ENCODE measurements around the gene KMO. TPM values are rescaled to one million over a fixed set of nuclear protein-coding genes. Genes with fewer than 3 reads are reported as not detected.

The KMO gene
- total RNA-seq, 1 experiment from 2014 or later: not detected

- no peak overlapping the region for H3K4me3 Mint-ChIP-seq
- ChIA-PET CTCF (interaction anchor here (2.3 kb wide), 1 partner anchor 9 kb away, joined by 6 read pairs; no protein-coding TSS in a partner anchor), POLR2A (no interaction called here)
- ATAC-seq (no peak), DNase-seq (ENCODE audit: low spot score) (no peak)
- H3K36me3 Mint-ChIP-seq: no peaks in the 10 kb centered on the region
- no peak overlapping the region for H3K27ac Mint-ChIP-seq
- no peaks in the 10 kb centered on the region for H3K27me3 Mint-ChIP-seq (ENCODE audit: low read depth)
- H3K9me3 Mint-ChIP-seq: no peaks in the 10 kb centered on the region
- TF ChIP-seq IRF1 (CRISPR knock-in tag; IDR thresholded peaks at IDR 0.05) (no peak), SMAD3 (CRISPR knock-in tag; IDR thresholded peaks at IDR 0.05; ENCODE audit: borderline replicate concordance) (no peak), ELF4 (CRISPR knock-in tag; IDR thresholded peaks at IDR 0.05; ENCODE audit: low read depth) (no peak), GRHL2 (CRISPR knock-in tag; IDR thresholded peaks at IDR 0.05; ENCODE audit: insufficient replicate concordance, severe bottlenecking) (no peak), SOX15 (CRISPR knock-in tag; IDR thresholded peaks at IDR 0.05) (no peak)
- TF ChIP-seq, protein P1, sequence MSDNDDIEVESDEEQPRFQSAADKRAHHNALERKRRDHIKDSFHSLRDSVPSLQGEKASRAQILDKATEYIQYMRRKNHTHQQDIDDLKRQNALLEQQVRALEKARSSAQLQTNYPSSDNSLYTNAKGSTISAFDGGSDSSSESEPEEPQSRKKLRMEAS (CRISPR knock-in tag; IDR thresholded peaks at IDR 0.05): no peak
- no peaks in the 10 kb centered on the region for H3K4me1 Mint-ChIP-seq
Observed at GRCh38 chr1:241614144-241614543, 82.0 kb downstream of the KMO start.

- Mint-ChIP-seq H3K4me1 (no peaks in the 10 kb centered on the region), H3K36me3 (no peaks in the 10 kb centered on the region), H3K9me3 (no peaks in the 10 kb centered on the region), H3K4me3 (no peak overlapping the region), H3K27ac (no peak overlapping the region), H3K27me3 (ENCODE audit: low read depth) (no peaks in the 10 kb centered on the region)
- CTCF ChIA-PET: interaction anchor here (2.3 kb wide), 1 partner anchor 10 kb away, joined by 6 read pairs; no protein-coding TSS in a partner anchor
- no peak for ATAC-seq
- no peak for DNase-seq (ENCODE audit: low spot score)
- POLR2A ChIA-PET: no interaction called here
- TF ChIP-seq ZNF317 (CRISPR knock-in tag; IDR thresholded peaks at IDR 0.05; ENCODE audit: borderline replicate concordance, low read depth): no peak
- no peak for TF ChIP-seq ETV6 (CRISPR knock-in tag; IDR thresholded peaks at IDR 0.05)
- no peak for TF ChIP-seq RELA (CRISPR knock-in tag; IDR thresholded peaks at IDR 0.05; ENCODE audit: borderline replicate concordance)
- TF ChIP-seq PRDM15 (CRISPR knock-in tag; IDR thresholded peaks at IDR 0.05): no peak
- TF ChIP-seq, protein P2, sequence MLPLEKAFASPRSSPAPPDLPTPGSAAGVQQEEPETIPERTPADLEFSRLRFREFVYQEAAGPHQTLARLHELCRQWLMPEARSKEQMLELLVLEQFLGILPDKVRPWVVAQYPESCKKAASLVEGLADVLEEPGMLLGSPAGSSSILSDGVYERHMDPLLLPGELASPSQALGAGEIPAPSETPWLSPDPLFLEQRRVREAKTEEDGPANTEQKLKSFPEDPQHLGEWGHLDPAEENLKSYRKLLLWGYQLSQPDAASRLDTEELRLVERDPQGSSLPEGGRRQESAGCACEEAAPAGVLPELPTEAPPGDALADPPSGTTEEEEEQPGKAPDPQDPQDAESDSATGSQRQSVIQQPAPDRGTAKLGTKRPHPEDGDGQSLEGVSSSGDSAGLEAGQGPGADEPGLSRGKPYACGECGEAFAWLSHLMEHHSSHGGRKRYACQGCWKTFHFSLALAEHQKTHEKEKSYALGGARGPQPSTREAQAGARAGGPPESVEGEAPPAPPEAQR (CRISPR knock-in tag; IDR thresholded peaks at IDR 0.05): no peak
- TF ChIP-seq TEAD4 (CRISPR knock-in tag; IDR thresholded peaks at IDR 0.05): no peak
- no peak for TF ChIP-seq USF1 (CRISPR knock-in tag; IDR thresholded peaks at IDR 0.05)
- no peak for TF ChIP-seq JAZF1 (CRISPR knock-in tag; IDR thresholded peaks at IDR 0.05)
- no peak for TF ChIP-seq NFE2L1 (CRISPR knock-in tag; IDR thresholded peaks at IDR 0.05)
- no peak for TF ChIP-seq ZNF416 (CRISPR knock-in tag; IDR thresholded peaks at IDR 0.05)
- TF ChIP-seq SOX15 (CRISPR knock-in tag; IDR thresholded peaks at IDR 0.05): no peak
- TF ChIP-seq, protein P3, sequence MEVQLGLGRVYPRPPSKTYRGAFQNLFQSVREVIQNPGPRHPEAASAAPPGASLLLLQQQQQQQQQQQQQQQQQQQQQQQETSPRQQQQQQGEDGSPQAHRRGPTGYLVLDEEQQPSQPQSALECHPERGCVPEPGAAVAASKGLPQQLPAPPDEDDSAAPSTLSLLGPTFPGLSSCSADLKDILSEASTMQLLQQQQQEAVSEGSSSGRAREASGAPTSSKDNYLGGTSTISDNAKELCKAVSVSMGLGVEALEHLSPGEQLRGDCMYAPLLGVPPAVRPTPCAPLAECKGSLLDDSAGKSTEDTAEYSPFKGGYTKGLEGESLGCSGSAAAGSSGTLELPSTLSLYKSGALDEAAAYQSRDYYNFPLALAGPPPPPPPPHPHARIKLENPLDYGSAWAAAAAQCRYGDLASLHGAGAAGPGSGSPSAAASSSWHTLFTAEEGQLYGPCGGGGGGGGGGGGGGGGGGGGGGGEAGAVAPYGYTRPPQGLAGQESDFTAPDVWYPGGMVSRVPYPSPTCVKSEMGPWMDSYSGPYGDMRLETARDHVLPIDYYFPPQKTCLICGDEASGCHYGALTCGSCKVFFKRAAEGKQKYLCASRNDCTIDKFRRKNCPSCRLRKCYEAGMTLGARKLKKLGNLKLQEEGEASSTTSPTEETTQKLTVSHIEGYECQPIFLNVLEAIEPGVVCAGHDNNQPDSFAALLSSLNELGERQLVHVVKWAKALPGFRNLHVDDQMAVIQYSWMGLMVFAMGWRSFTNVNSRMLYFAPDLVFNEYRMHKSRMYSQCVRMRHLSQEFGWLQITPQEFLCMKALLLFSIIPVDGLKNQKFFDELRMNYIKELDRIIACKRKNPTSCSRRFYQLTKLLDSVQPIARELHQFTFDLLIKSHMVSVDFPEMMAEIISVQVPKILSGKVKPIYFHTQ (CRISPR knock-in tag; IDR thresholded peaks at IDR 0.05): no peak
- no peak for TF ChIP-seq ZBTB21 (CRISPR knock-in tag; IDR thresholded peaks at IDR 0.05; ENCODE audit: borderline replicate concordance)
- TF ChIP-seq, protein P4, sequence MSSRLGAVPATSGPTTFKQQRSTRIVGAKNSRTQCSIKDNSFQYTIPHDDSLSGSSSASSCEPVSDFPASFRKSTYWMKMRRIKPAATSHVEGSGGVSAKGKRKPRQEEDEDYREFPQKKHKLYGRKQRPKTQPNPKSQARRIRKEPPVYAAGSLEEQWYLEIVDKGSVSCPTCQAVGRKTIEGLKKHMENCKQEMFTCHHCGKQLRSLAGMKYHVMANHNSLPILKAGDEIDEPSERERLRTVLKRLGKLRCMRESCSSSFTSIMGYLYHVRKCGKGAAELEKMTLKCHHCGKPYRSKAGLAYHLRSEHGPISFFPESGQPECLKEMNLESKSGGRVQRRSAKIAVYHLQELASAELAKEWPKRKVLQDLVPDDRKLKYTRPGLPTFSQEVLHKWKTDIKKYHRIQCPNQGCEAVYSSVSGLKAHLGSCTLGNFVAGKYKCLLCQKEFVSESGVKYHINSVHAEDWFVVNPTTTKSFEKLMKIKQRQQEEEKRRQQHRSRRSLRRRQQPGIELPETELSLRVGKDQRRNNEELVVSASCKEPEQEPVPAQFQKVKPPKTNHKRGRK (CRISPR knock-in tag; IDR thresholded peaks at IDR 0.05; ENCODE audit: borderline replicate concordance): no peak
- TF ChIP-seq CTCF (IDR thresholded peaks at IDR 0.05): no peak
- no peak for TF ChIP-seq ZNF263 (CRISPR knock-in tag; IDR thresholded peaks at IDR 0.05; ENCODE audit: low read depth)
Observed at GRCh38 chr1:241614572-241614971, 82.4 kb downstream of the KMO start.

All from WTC11 (cell line).